HFFc6 (cell line): Measurements from ENCODE around the gene CPLX3. TPM values are rescaled to one million over a fixed set of nuclear protein-coding genes. Genes with fewer than 3 reads are reported as not detected.
"Not testable (repeated sequence)": the region's sequence is repeated elsewhere in the genome, so short reads cannot be mapped to it uniquely, and the experiment has no call there.

Source experiments
- DNase-seq: peaks from one replicate; pipeline ENCODE4 v3.0.0-alpha.2; 2018
- H3K27ac Mint-ChIP-seq: 2 replicates; pipeline ENCODE4 v1.8.0; 2020; ENCODE audit warnings: mild to moderate bottlenecking, mixed read lengths
- H3K27me3 Mint-ChIP-seq: 2 replicates; pipeline ENCODE4 v1.8.0; 2021; ENCODE audit warnings: mild to moderate bottlenecking, moderate library complexity, mixed read lengths; ENCODE audit not compliant: insufficient read depth
- H3K36me3 Mint-ChIP-seq: 2 replicates; pipeline ENCODE4 v1.8.0; 2021; ENCODE audit warnings: low read depth, mixed read lengths
- H3K4me1 Mint-ChIP-seq: 2 replicates; pipeline ENCODE4 v1.8.0; 2020; ENCODE audit warnings: low read depth, mixed read lengths
- H3K4me3 Mint-ChIP-seq: 2 replicates; pipeline ENCODE4 v1.8.0; 2020; ENCODE audit warnings: mild to moderate bottlenecking, moderate library complexity, mixed read lengths
- H3K9me3 Mint-ChIP-seq: 2 replicates; pipeline ENCODE4 v1.8.0; 2020; ENCODE audit warnings: mild to moderate bottlenecking, mixed read lengths
- CTCF ChIP-seq: fragments of 200-600 bp; sonication (generic); IDR thresholded peaks from 2 replicates; pipeline ENCODE4 v1.5.0; 2021; ENCODE audit warnings: antibody characterized with exemption, mild to moderate bottlenecking
- total RNA-seq, 6 experiments: library from RNA; stranded (reverse); fragmentation: NEBNext Ultra II Directional; extraction: Animal tissue kit (Norgen Biotek cat#: 25700); gene quantifications; 2 replicates in 1 of 6; 3 replicates in 5 of 6; pipeline ENCODE4 v1.2.3, GENCODE V29; 2021

Gene CPLX3
- total RNA-seq, 6 experiments from 2014 or later = 0.09 TPM; not detected in 5

DNA sequence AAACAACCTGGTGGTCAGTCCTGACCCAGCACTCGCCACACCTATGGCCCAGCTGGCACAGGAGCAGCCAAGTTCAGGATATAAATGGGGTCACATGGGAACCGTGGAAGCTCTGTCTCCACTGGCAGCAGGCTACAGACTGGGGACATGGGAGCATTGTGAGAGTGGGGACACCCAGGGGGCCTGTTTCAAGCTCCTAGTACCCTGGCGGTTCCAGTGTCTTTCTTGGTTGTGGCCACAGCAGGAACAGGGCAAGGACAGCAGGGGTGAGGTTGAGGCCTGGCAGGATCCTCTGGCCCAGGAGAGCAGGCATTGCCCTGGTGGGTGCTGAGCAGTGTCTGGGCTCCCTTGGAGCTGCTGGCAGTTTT lies 42.6 kb upstream of the CPLX3 start:
- peak overlapping the region; percentile 95 for H3K4me3 Mint-ChIP-seq
- H3K9me3 Mint-ChIP-seq = no peaks in the 10 kb centered on the region
- H3K27me3 Mint-ChIP-seq = peaks cover 2% of the 10 kb centered on the region; the same call in 1 of the 2 replicates
- H3K36me3 Mint-ChIP-seq = no peaks in the 10 kb centered on the region
- peak overlapping the region; percentile 76 for H3K27ac Mint-ChIP-seq
- H3K4me1 Mint-ChIP-seq = peaks cover 67% of the 10 kb centered on the region
- TF ChIP-seq CTCF = no peak
- DNase-seq = no peak

- H3K4me3 Mint-ChIP-seq = peak overlapping the region; percentile 23; the same call in 1 of the 2 replicates
- H3K36me3 Mint-ChIP-seq = no peaks in the 10 kb centered on the region
- no peak for TF ChIP-seq CTCF
- H3K27me3 Mint-ChIP-seq = peaks cover 4% of the 10 kb centered on the region; the same call in 1 of the 2 replicates
- peaks cover 73% of the 10 kb centered on the region for H3K4me1 Mint-ChIP-seq
- H3K27ac Mint-ChIP-seq = peak overlapping the region; percentile 42; the same call in 1 of the 2 replicates
- H3K9me3 Mint-ChIP-seq = no peaks in the 10 kb centered on the region
- no peak for DNase-seq
Observed at GRCh38 chr15:74784426-74785193, 41.8 kb upstream of the CPLX3 start.

GRCh38 chr15:74785194-74786032 lies 41.0 kb upstream of the CPLX3 start:
- peaks cover 74% of the 10 kb centered on the region for H3K4me1 Mint-ChIP-seq
- no peaks in the 10 kb centered on the region for H3K9me3 Mint-ChIP-seq
- no peaks in the 10 kb centered on the region for H3K36me3 Mint-ChIP-seq
- peak overlapping the region; percentile 23; the same call in 1 of the 2 replicates for H3K4me3 Mint-ChIP-seq
- no peak for DNase-seq
- no peak overlapping the region for H3K27ac Mint-ChIP-seq
- no peak for TF ChIP-seq CTCF
- H3K27me3 Mint-ChIP-seq = peaks cover 4% of the 10 kb centered on the region; the same call in 1 of the 2 replicates

- H3K9me3 Mint-ChIP-seq, H3K4me3 Mint-ChIP-seq, H3K36me3 Mint-ChIP-seq, H3K27me3 Mint-ChIP-seq, H3K27ac Mint-ChIP-seq, DNase-seq: not testable (repeated sequence)
- H3K4me1 Mint-ChIP-seq = peaks cover 74% of the 10 kb centered on the region
Observed at GRCh38 chr15:74786081-74786480, 40.3 kb upstream of the CPLX3 start.

DNA sequence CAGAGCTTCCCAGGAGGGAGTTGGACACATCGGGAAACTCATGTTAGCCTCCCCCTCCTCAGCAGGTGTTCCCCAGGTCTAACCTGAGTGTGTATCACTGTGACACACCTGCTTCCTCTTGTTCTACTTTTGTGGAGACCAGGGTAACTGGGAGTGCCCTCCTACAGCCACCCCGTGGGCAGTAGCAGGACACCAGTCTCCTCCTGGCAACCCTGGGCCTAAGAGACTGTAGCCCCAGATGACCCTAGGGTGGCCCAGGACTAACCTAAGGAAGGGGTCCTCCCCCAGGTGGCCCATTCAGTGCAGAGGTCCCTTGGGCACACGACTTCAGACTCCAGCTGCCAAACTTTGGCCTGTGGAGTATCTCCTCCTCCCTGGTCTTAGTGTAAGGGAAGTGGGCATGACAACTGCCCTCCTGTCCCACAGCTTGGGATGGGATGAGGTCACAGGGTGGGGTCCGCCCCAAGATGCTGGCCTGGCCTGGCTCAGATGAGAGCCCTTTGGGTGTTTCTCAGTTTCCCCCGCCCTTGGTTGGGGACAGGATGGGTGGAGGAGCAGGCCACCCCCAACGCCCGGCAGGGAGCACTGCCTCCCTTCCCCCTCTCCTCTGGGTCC lies 39.8 kb upstream of the CPLX3 start:
- peaks cover 74% of the 10 kb centered on the region for H3K4me1 Mint-ChIP-seq
- DNase-seq = no peak
- H3K27ac Mint-ChIP-seq = no peak overlapping the region
- H3K36me3 Mint-ChIP-seq = no peaks in the 10 kb centered on the region
- no peak overlapping the region for H3K4me3 Mint-ChIP-seq
- peaks cover 2% of the 10 kb centered on the region; the same call in 1 of the 2 replicates for H3K27me3 Mint-ChIP-seq
- no peaks in the 10 kb centered on the region for H3K9me3 Mint-ChIP-seq
- no peak for TF ChIP-seq CTCF
